D721Med (cell line): ENCODE results near the gene ADIPOR1.
A peak's percentile ranks its signal among the peaks of the same experiment; 100 is the strongest.
"Not testable (repeated sequence)": the region's sequence is repeated elsewhere in the genome, so short reads cannot be mapped to it uniquely, and the experiment has no call there.

Experiments used
- DNase-seq: peaks from one replicate; pipeline ENCODE4 v3.0.0; 2011; ENCODE audit warnings: low spot score; ENCODE audit not compliant: insufficient read length
- FAIRE-seq: peaks from 2 replicates; lab custom pipeline; 2011; peaks lifted over from hg19 to GRCh38; lab: Jason Lieb, UNC
- CTCF ChIP-seq: IDR thresholded peaks from 2 replicates; pipeline ENCODE4 v1.5.1; 2012; ENCODE audit warnings: mild to moderate bottlenecking, control low read depth; ENCODE audit not compliant: insufficient read depth; ENCODE audit errors: missing control alignments

ADIPOR1 gene

DNA sequence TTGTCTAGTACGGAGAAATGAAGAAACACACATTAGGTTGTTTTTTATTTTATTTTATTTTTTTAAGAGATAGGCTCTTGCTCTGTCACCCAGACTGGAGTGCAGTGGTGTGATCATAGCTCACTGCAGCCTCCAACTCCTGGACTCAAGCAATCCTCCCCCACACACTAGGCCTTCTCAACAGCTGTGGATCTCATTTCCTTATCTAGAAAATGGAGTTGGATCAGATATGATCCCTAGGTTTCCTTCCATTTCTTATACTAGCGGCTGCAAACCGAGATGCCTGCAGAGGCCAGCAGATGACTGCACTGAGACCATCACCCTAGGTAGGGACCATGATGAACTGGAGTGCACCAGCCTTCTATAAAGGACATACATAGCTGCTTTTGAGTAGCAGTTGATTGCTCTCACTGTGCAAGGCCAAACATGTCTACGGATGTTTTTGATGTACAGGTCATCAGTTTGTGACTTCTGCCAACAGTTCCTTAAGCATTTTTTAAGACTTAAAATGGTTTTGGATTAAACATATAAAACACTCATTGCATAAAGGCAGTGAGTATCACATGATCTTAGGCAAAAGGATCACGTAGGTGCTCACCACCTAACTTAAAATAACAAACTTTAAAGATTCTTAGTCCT is 19.7 kb downstream of the ADIPOR1 start:
- TF ChIP-seq CTCF, result no peak
- DNase-seq (no peak), FAIRE-seq (peak; percentile 29)

DNA sequence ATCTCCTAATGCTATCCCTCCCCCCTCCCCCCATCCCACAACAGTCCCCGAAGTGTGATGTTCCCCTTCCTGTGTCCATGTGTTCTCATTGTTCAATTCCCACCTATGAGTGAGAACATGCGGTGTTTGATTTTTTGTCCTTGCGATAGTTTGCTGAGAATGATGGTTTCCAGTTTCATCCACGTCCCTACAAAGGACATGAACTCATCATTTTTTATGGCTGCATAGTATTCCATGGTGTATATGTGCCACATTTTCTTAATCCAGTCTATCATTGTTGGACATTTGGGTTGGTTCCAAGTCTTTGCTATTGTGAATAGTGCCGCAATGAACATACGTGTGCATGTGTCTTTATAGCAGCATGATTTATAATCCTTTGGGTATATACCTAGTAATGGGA is 21.7 kb downstream of the ADIPOR1 start:
- DNase-seq, FAIRE-seq: not testable (repeated sequence)

DNA sequence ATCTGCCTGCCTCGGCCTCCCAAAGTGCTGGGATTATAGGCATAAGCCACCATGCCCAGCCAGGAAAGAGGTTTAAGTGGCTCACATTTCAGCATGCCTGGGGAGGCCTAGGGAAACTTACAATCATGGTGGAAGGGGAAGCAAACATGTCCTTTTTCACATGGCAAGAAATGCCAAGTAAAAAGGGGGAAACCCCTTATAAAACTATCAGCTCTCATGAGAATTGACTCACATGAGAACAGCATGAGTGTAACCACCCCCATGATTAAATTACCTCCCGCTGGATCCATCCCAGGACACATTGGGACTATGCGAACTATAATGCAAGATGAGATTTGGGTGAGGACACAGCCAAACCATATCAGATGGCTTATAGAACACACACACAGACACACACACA is 22.3 kb downstream of the ADIPOR1 start:
- no peak for FAIRE-seq
- TF ChIP-seq CTCF, result no peak
- no peak for DNase-seq

DNA sequence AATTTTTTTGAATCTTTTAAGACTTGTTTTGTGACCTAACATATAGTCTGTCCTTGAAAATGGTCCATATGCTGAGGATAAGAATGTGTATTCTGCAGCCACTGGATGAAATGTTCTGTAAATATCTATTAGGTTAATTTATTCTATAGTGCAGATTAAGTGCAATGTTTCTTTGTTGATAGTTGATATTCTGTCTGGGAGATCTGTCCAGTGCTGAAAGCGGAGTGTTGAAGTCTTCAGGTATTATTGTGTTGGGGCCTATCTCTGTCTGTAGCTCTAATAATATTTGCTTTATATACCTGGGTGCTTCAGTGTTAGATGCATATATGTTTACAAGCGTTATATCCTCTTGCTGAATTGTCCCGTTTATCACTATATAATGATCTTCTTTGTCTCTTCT is 23.4 kb downstream of the ADIPOR1 start:
- TF ChIP-seq CTCF, result no peak
- DNase-seq (no peak), FAIRE-seq (no peak)

GRCh38 chr1:202932476-202932875 is 25.6 kb downstream of the ADIPOR1 start:
- no peak for TF ChIP-seq CTCF
- FAIRE-seq, result peak; percentile 41
- no peak for DNase-seq

DNA sequence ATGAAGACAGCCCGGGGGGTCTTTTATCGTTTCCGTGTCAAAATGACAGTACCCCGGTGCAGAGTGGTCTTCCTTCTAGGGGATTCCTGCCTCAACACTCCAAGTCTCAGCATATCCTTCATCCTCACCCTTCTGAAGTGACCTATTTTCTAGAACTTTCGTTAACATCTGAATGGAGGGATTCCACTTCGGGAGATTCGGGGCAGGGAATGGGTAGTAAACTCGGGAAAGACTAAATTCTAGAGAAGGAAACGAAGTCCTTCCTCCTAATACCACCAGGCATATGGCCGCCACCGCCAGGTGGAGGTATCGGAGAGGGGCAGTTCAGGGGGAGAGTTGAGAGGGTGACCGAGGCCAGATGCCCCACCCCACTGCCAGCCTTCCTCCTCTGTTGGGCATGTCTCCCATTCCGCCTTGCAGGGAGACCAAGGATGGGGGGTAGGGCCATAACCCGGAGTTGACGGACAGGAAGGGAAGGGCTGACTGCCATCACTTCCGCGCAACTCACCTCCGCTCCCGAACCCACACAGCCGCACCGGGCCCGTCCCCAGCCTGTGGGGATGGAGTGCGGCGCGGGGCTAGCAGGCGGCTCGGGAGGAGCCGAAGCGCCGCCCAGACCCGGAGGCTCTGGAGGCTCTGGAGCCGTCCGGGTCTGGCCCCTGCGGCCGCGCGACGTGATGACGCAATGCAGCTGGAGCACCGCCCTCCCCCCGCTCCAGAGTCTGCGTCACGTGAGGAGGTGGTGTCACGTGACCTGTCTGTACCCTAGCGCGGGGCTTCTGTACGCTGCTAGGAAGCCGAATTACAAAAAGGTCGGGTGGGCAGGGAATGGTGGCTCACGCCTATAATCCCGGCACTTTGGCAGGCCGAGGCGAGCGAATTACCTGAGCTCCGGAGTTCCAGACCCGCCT is 31.3 kb downstream of the ADIPOR1 start, which contains the start of gene KLHL12:
Gene KLHL12 (minus strand): TSS at position 654 of the 911 bp plus-strand sequence. CDS start 2,072 bp downstream, outside the sequence.
- peak; percentile 94 for DNase-seq
- peak; percentile 42 for TF ChIP-seq CTCF
- peak; percentile 81 for FAIRE-seq

- no peak for DNase-seq
- TF ChIP-seq CTCF, result no peak
- peak; percentile 11 for FAIRE-seq
These were observed 34.6 kb downstream of the ADIPOR1 start for GRCh38 chr1:202923533-202923932.
